Mesodermal cell (in vitro differentiated cells): ENCODE measurements around the gene JMJD6.
A peak's percentile ranks its signal among the peaks of the same experiment; 100 is the strongest.

ENCODE experiments used
- H3K27ac ChIP-seq: 2 replicates; pipeline ENCODE4 v1.7.0; 2013; ENCODE audit warnings: mild to moderate bottlenecking, low read depth, low read length, moderate library complexity; ENCODE audit not compliant: severe bottlenecking
- H3K36me3 ChIP-seq: 2 replicates; pipeline ENCODE4 v1.7.1; 2013; ENCODE audit warnings: mild to moderate bottlenecking, low read length, moderate library complexity; ENCODE audit not compliant: control insufficient read depth, insufficient read depth
- H3K4me1 ChIP-seq: one replicate; pipeline ENCODE4 v1.7.1; 2013; ENCODE audit warnings: mild to moderate bottlenecking, low read length; ENCODE audit not compliant: insufficient read depth, control insufficient read depth, poor library complexity, severe bottlenecking
- H3K4me3 ChIP-seq: 2 replicates; pipeline ENCODE4 v1.7.0; 2013; ENCODE audit warnings: low read length, control low read depth, mild to moderate bottlenecking; ENCODE audit not compliant: insufficient read depth, poor library complexity, severe bottlenecking; ENCODE audit errors: extremely low read depth
- H3K9me3 ChIP-seq: 2 replicates; pipeline ENCODE4 v1.7.1; 2013; ENCODE audit warnings: mild to moderate bottlenecking, low read length, moderate library complexity; ENCODE audit not compliant: control insufficient read depth
- WGBS, 2 experiments: methylation state at CpG; one replicate each; pipeline ENCODE4 v1.1.5; 2013; ENCODE audit warnings: missing lambda C conversion rate in 2 of 2; ENCODE audit not compliant: insufficient coverage in 2 of 2; 5-methylcytosine and 5-hydroxymethylcytosine counted together

JMJD6 gene

GRCh38 chr17:76697702-76698465, 28.5 kb downstream of the JMJD6 start:
- WGBS, 2 experiments: 36 to 53% methylated on average over 9 to 13 of the region's 17 CpGs
- H3K36me3 ChIP-seq: peaks cover 11% of the 10 kb centered on the region
- peak overlapping the region; percentile 45 for H3K27ac ChIP-seq
- peaks cover 32% of the 10 kb centered on the region for H3K4me1 ChIP-seq
- H3K9me3 ChIP-seq: no peaks in the 10 kb centered on the region
- H3K4me3 ChIP-seq: no peak overlapping the region

- Histone ChIP-seq H3K4me1 (peaks cover 32% of the 10 kb centered on the region), H3K27ac (peak overlapping the region; percentile 45), H3K36me3 (peaks cover 11% of the 10 kb centered on the region), H3K4me3 (no peak overlapping the region), H3K9me3 (no peaks in the 10 kb centered on the region)
- 87 to 92% methylated on average over 22 of the region's 25 CpGs for WGBS, 2 experiments
Measured at GRCh38 chr17:76696763-76697701, 29.4 kb downstream of the JMJD6 start.

GRCh38 chr17:76695059-76695831, 31.2 kb downstream of the JMJD6 start:
- 88 to 94% methylated on average over 9 to 14 of the region's 16 CpGs for WGBS, 2 experiments
- H3K36me3 ChIP-seq: peaks cover 11% of the 10 kb centered on the region
- H3K27ac ChIP-seq: no peak overlapping the region
- H3K9me3 ChIP-seq: no peaks in the 10 kb centered on the region
- H3K4me1 ChIP-seq: peaks cover 16% of the 10 kb centered on the region
- no peak overlapping the region for H3K4me3 ChIP-seq

- Histone ChIP-seq H3K36me3 (peaks cover 14% of the 10 kb centered on the region), H3K9me3 (no peaks in the 10 kb centered on the region), H3K27ac (no peak overlapping the region), H3K4me1 (peaks cover under 1% of the 10 kb centered on the region), H3K4me3 (no peak overlapping the region)
- WGBS, 2 experiments: 94 to 97% methylated on average over 12 to 14 of the region's 14 CpGs
Measured at GRCh38 chr17:76691379-76692191, 34.8 kb downstream of the JMJD6 start.

GRCh38 chr17:76690596-76691280, 35.7 kb downstream of the JMJD6 start:
- Histone ChIP-seq H3K36me3 (peaks cover 11% of the 10 kb centered on the region), H3K4me1 (no peaks in the 10 kb centered on the region), H3K9me3 (no peaks in the 10 kb centered on the region), H3K27ac (no peak overlapping the region), H3K4me3 (no peak overlapping the region)
- 82 to 94% methylated on average over 10 of the region's 13 CpGs for WGBS, 2 experiments

- Histone ChIP-seq H3K27ac (no peak overlapping the region), H3K4me3 (no peak overlapping the region), H3K9me3 (no peaks in the 10 kb centered on the region), H3K36me3 (peaks cover 15% of the 10 kb centered on the region), H3K4me1 (no peaks in the 10 kb centered on the region)
- WGBS, 2 experiments: 94 to 97% methylated on average over 7 to 9 of the region's 11 CpGs
Measured at GRCh38 chr17:76689859-76690258, 36.5 kb downstream of the JMJD6 start.

- WGBS, 2 experiments: 91 to 93% methylated on average over 6 to 11 of the region's 11 CpGs
- Histone ChIP-seq H3K4me1 (no peaks in the 10 kb centered on the region), H3K9me3 (no peaks in the 10 kb centered on the region), H3K27ac (no peak overlapping the region), H3K4me3 (no peak overlapping the region), H3K36me3 (peaks cover 25% of the 10 kb centered on the region)
Measured at GRCh38 chr17:76688165-76688622, 38.2 kb downstream of the JMJD6 start.

- peaks cover 27% of the 10 kb centered on the region for H3K36me3 ChIP-seq
- 80 to 82% methylated on average over 14 to 22 of the region's 26 CpGs for WGBS, 2 experiments
- no peak overlapping the region for H3K27ac ChIP-seq
- no peak overlapping the region for H3K4me3 ChIP-seq
- no peaks in the 10 kb centered on the region for H3K4me1 ChIP-seq
- H3K9me3 ChIP-seq: no peaks in the 10 kb centered on the region
Measured at GRCh38 chr17:76687298-76688164, 38.9 kb downstream of the JMJD6 start.
